Stomach (tissue), 19 donors: Measurements from ENCODE around the gene PPP2R2B. TPM values are rescaled to one million over a fixed set of nuclear protein-coding genes. Genes with fewer than 3 reads are reported as not detected.
A peak's percentile ranks its signal among the peaks of the same experiment; 100 is the strongest.

ENCODE experiments used
- DNase-seq, 2 donors: peaks; one replicate each; pipeline versions ENCODE4 v3.0.0 to v3.0.0-alpha.2; 2013 to 2019
- H3K27ac ChIP-seq, 5 donors: fragments of 200-600 bp in 4 of 5; sonication (generic) in 4 of 5; one replicate each; pipeline ENCODE4 v1.5.1; 2013 to 2019; ENCODE audit warnings: mild to moderate bottlenecking in 1 of 5, moderate library complexity in 1 of 5
- H3K27me3 ChIP-seq, 3 donors: fragments of 200-600 bp; sonication (generic); one replicate each; pipeline ENCODE4 v1.5.1; 2017 to 2019; ENCODE audit warnings: mixed run types in 1 of 3
- H3K36me3 ChIP-seq, 4 donors: fragments of 200-600 bp; sonication (generic); 1 replicate in 3 of 4; 2 replicates in 1 of 4; pipeline ENCODE4 v1.5.1; 2016 to 2019
- H3K4me1 ChIP-seq, 4 donors: fragments of 200-600 bp; sonication (generic); one replicate each; pipeline ENCODE4 v1.5.1; 2016 to 2019
- H3K4me3 ChIP-seq, 4 donors: fragments of 200-600 bp; sonication (generic) in 3 of 4; one replicate each; pipeline ENCODE4 v1.5.1; 2016 to 2019; ENCODE audit warnings: mild to moderate bottlenecking in 1 of 4
- H3K9me3 ChIP-seq, 4 donors: fragments of 200-600 bp; sonication (generic); one replicate each; pipeline ENCODE4 v1.5.1; 2016 to 2019
- EP300 ChIP-seq: sonication (generic); formaldehyde crosslinking; IDR thresholded peaks from one replicate; pipeline ENCODE4 v1.6.1; 2017; ENCODE audit warnings: antibody characterized with exemption
- POLR2A ChIP-seq, 4 donors: fragments of 450-650 bp; IDR thresholded peaks; one replicate each; pipeline ENCODE4 v1.6.1; 2016; ENCODE audit warnings: antibody characterized with exemption in 4 of 4, control low read depth in 2 of 4, mild to moderate bottlenecking in 1 of 4, moderate library complexity in 1 of 4
- POLR2AphosphoS5 ChIP-seq, 3 donors: sonication (generic); formaldehyde crosslinking; IDR thresholded peaks; one replicate each; pipeline ENCODE4 v1.6.1; 2016; ENCODE audit warnings: antibody characterized with exemption in 3 of 3
- WGBS, 5 donors: extraction: QIAGEN DNeasy Blood & Tissue Kit in 3 of 5; methylation state at CpG; one replicate each; pipeline versions ENCODE4 v1.1.5 to v1.1.7; 2013 to 2018; 5-methylcytosine and 5-hydroxymethylcytosine counted together
- intact Hi-C: fragments of 100-400 bp; cut with DNase I; formaldehyde crosslinking; loops from one replicate; pipeline ENCODE4 v1.15.1; 2023; ENCODE audit warnings: low total_unique reads
- long read RNA-seq, 10 donors: transcript quantifications; one replicate each; lab custom pipeline, GENCODE V29; 2026
- polyA plus RNA-seq, 3 donors: library from polyadenylated mRNA; stranded (reverse); fragments of 200-250 nt; gene quantifications; one replicate each; pipeline ENCODE4 v1.2.3, GENCODE V29; 2013
- total RNA-seq, 5 donors: library from RNA; depleted of rRNA; stranded (reverse); fragments of >200 nt; gene quantifications; one replicate each; pipeline versions ENCODE4 v1.1.0 to v1.2.3, GENCODE V29; 2014 to 2016
- TF ChIP-seq, protein P1 (sequence below), 7 experiments: fragments of 450-650 bp in 4 of 7; fragments of 200-600 bp in 3 of 7; sonication (generic) in 3 of 7; IDR thresholded peaks; one replicate each; pipeline ENCODE4 v1.5.1; 2016 to 2019; ENCODE audit warnings: antibody characterized with exemption in 7 of 7, control low read depth in 2 of 7, mild to moderate bottlenecking in 1 of 7
- donor health status: healthy with polysubstance abuse.
- donor health status: Bipolar disorder and iron deficiency.
- donor health status: healthy.

PPP2R2B gene
- total RNA-seq (1 to 10 TPM in 2 of 5 donors, under 1 TPM in 2, not detected in 1; under 0.01 to 4.6 (median 0.80) TPM), polyA plus RNA-seq (under 1 TPM; 0.25 to 0.76 (median 0.75) TPM)
- long read RNA-seq, donor 1 = 0 reads
- long read RNA-seq, donor 2, full-length matches to known transcripts = 2 of 2 reads
- long read RNA-seq, donor 2, partial matches to known transcripts = 0 of 2 reads
- long read RNA-seq, donor 2, other reads (novel, unspliced or antisense) = 0 of 2 reads
- long read RNA-seq, donor 3 = 0 reads
- long read RNA-seq, donor 4 = 0 reads
- long read RNA-seq, donor 5, full-length matches to known transcripts = 1 of 1 reads
- long read RNA-seq, donor 5, partial matches to known transcripts = 0 of 1 reads
- long read RNA-seq, donor 5, other reads (novel, unspliced or antisense) = 0 of 1 reads
- long read RNA-seq, donor 6, partial matches to known transcripts = 0 of 2 reads
- long read RNA-seq, donor 6, other reads (novel, unspliced or antisense) = 0 of 2 reads
- long read RNA-seq, donor 7, full-length matches to known transcripts = 2 of 2 reads
- long read RNA-seq, donor 7, partial matches to known transcripts = 0 of 2 reads
- long read RNA-seq, donor 7, other reads (novel, unspliced or antisense) = 0 of 2 reads
- long read RNA-seq, donor 8 = 0 reads
- long read RNA-seq, donor 9 = 0 reads
- long read RNA-seq, donor 10, partial matches to known transcripts = 0 of 1 reads
- long read RNA-seq, donor 10, other reads (novel, unspliced or antisense) = 0 of 1 reads

DNA sequence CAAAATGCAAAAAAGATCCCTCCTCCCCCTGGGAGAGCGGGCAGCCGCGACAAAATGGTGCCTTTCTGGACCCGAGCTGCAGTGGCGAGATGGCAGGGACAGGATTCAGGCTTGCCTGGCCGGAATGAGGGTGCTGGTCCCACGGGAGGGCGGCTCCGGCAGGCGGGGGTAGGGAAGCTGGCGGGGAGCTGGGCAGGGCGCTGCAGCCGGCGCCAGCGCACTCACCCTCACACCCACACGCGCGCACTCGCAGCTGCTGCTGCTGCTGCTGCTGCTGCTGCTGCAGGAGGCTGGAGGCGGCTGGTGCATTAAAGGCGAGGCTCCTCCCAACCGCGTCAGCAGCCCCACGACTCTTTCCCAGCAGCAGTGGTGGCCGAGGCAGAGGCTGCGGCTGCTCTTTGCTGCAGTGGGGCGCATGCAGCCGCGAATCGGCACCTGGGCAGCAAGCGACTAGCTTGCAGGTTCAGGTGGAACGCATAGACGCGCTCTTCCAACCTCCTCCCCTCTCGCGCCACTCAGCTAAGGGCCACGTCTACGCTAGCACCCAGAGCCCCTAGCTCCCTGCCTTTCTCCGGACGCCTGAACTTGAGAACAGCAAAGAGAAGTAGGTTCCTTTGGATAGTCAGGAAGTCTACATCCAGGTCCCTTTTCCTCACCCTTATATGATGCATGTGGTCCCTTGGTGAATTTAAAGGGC is at the start of gene PPP2R2B:
TSS of gene PPP2R2B (minus strand) at position 282 of the 697 bp plus-strand sequence.
- DNase-seq = peak; percentile 37 to 84
- Histone ChIP-seq H3K27ac (no peak within 1 kb of the TSS), H3K27me3 (peaks cover 0 to 51% (median 20%) of the 10 kb centered on the region in 3 donors), H3K4me1 (peaks cover 19 to 25% (median 22%) of the 10 kb centered on the region in 4 donors), H3K9me3 (no peaks in the 10 kb centered on the region), H3K36me3 (no peaks in the 10 kb centered on the region), H3K4me3 (peak within 1 kb of the TSS; percentile 48 to 65 (median 57))
- TF ChIP-seq EP300 (no peak), POLR2A (IDR thresholded peaks at IDR 0.05) (no peak), POLR2AphosphoS5 (IDR thresholded peaks at IDR 0.05) (no peak)
- TF ChIP-seq, protein P1, sequence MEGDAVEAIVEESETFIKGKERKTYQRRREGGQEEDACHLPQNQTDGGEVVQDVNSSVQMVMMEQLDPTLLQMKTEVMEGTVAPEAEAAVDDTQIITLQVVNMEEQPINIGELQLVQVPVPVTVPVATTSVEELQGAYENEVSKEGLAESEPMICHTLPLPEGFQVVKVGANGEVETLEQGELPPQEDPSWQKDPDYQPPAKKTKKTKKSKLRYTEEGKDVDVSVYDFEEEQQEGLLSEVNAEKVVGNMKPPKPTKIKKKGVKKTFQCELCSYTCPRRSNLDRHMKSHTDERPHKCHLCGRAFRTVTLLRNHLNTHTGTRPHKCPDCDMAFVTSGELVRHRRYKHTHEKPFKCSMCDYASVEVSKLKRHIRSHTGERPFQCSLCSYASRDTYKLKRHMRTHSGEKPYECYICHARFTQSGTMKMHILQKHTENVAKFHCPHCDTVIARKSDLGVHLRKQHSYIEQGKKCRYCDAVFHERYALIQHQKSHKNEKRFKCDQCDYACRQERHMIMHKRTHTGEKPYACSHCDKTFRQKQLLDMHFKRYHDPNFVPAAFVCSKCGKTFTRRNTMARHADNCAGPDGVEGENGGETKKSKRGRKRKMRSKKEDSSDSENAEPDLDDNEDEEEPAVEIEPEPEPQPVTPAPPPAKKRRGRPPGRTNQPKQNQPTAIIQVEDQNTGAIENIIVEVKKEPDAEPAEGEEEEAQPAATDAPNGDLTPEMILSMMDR (IDR thresholded peaks at IDR 0.05) = no peak
- intact Hi-C loops = no loop called here
- 0 to 2% (median 2%) methylated on average over 29 to 40 of the region's 40 CpGs for WGBS, 5 donors

DNA sequence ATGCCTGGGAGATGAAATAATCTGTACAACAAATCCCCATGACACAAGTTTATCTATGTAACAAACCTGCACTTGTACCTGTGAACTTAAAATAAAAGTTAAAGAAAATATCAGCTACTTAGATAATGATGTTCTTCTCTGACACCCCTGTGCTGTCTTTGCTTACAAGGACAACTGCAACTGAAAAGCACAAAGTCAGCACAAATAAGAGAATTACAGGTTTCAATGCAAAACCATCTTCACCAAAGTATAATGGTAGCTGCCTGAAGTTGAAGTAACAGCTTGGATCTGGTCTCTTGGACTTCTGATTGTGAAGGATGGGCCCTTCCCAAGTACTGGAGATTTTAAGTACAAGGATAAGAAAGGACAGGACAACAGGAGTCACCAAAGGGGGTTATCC is 45.6 kb upstream of the PPP2R2B start:
- no peak for DNase-seq
- TF ChIP-seq POLR2AphosphoS5 (IDR thresholded peaks at IDR 0.05) (no peak), EP300 (no peak), POLR2A (IDR thresholded peaks at IDR 0.05) (no peak)
- TF ChIP-seq, protein P1 (IDR thresholded peaks at IDR 0.05) = no peak
- intact Hi-C loops = no loop called here

DNA sequence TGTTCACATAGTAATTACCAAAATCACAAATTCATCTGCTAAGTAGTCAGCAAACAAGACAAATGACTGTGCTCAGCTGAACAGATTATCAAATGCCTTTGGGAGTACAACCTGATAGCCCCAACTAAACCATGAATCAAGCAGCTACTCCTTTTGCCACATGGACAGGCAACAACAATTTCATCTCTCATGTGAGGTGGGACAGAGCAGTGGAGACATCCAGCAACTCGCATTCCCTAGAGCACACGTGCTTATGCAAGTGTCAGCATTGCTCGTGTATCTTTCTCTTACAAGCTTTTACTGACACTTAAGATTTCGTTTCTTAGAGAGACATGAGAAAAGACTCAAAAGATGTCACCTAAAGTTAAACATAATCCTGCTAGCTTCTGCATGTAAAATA is 42.7 kb upstream of the PPP2R2B start:
- TF ChIP-seq, protein P1 (IDR thresholded peaks at IDR 0.05) = no peak
- no peak for TF ChIP-seq EP300
- no peak for TF ChIP-seq POLR2AphosphoS5 (IDR thresholded peaks at IDR 0.05)
- TF ChIP-seq POLR2A (IDR thresholded peaks at IDR 0.05) = no peak
- no peak overlapping the region for H3K4me3 ChIP-seq
- H3K36me3 ChIP-seq = no peaks in the 10 kb centered on the region
- no peak for DNase-seq
- H3K27ac ChIP-seq = no peak overlapping the region
- H3K9me3 ChIP-seq = no peaks in the 10 kb centered on the region
- H3K4me1 ChIP-seq = no peaks in the 10 kb centered on the region
- intact Hi-C loops = no loop called here
- WGBS, 5 donors = 52 to 74% (median 72%) methylated on average over 4 of the region's 4 CpGs
- no peaks in the 10 kb centered on the region for H3K27me3 ChIP-seq

More for the DNA sequence above, 45.6 kb upstream of the PPP2R2B start:
- no peak overlapping the region for H3K27ac ChIP-seq
- no peaks in the 10 kb centered on the region for H3K27me3 ChIP-seq
- no peaks in the 10 kb centered on the region for H3K4me1 ChIP-seq
- no peak overlapping the region for H3K4me3 ChIP-seq
- no peaks in the 10 kb centered on the region for H3K36me3 ChIP-seq
- H3K9me3 ChIP-seq = no peaks in the 10 kb centered on the region

DNA sequence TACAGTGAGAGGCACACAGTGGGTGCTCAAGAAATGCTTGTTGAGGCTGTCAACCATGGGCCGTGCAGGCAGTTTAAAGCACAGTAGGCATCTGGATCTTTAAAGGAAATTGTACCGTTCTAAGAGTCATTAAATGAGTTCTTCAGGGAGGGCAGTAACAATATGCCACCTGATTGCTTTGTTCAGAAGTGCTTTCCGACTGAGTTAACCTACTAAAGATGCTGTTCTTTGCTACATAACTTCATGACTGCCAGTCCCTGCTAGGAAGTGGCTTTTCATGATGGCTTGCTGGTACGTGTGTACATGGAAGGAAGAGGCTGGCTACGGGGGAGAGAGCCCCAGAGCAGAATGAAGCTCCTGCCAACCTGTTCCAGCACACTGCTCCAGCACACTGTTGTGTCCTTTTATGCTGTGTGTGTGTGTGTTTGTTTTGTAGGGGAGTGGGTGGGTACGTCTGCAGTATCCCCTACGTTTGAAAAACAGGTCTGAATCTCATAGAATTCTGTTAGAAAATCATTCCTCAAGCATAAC is 41.9 kb upstream of the PPP2R2B start:
- Histone ChIP-seq H3K27ac (no peak overlapping the region), H3K27me3 (no peaks in the 10 kb centered on the region), H3K4me1 (no peaks in the 10 kb centered on the region), H3K36me3 (no peaks in the 10 kb centered on the region), H3K9me3 (no peaks in the 10 kb centered on the region), H3K4me3 (no peak overlapping the region)
- 51 to 76% (median 54%) methylated on average over 7 of the region's 7 CpGs for WGBS, 5 donors
- intact Hi-C loops = no loop called here
- no peak for DNase-seq
- TF ChIP-seq, protein P1 (IDR thresholded peaks at IDR 0.05) = no peak
- TF ChIP-seq POLR2A (IDR thresholded peaks at IDR 0.05) (no peak), POLR2AphosphoS5 (IDR thresholded peaks at IDR 0.05) (no peak), EP300 (no peak)
